ENCODE results near the gene PDK2.

The PDK2 gene

DNA sequence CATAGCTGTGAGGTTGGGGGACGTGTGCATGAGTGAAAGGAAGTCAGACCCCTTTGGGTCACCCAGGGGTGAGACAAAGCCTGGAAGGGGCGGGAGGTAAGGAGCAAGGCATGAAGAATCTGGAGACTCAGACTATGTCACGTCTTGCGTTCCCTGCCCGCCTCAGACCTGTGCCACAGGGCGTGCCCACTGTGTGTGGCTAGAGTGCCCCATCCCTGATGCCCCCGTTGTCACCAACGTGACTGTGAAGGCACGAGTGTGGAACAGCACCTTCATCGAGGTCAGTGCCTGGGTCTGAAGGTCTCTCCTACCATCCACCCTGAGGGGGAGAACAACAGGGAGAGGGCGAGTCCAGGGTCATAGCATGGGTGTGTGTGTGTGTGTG lies 15.1 kb upstream of the PDK2 start:
- no peak for DNase-seq

DNA sequence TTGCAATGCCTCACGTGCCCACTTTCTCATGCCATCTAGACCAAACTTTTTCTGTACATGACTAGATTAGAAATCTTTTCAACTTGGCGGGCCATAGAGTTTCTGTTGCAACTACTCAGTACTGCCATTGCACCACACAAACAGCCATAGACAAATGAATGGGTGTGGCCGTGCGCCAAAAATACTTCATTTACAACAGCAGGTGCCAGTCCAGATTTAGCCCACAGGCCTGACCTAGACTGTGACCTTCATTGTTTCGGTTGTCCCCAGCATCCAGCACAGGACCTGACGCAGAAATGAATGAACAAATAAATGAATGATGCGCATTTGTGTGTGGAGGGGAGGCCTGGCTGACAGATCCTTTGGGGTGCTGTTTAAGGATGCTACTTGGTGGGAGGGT lies 14.3 kb upstream of the PDK2 start:
- peak; percentile 89 for DNase-seq

DNA sequence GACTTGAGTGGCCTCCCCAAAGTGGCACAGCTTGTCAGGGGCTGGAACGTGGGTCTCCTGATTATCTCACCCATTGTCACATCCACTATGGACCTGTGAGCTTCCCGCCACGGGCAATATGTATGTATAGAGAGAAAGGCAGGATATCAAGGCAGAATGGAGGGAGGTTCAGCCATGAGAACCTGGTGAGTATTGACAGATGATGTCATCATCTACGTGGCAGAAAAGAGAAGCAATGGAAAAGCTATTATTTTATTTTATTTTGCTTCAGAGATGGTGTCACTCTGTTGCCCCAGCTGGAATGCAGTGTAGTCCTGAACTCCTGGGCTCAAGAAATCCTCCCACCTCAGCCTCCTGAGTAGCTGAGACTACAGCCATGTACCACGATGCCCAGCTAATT lies 13.4 kb upstream of the PDK2 start:
- no peak for DNase-seq

DNA sequence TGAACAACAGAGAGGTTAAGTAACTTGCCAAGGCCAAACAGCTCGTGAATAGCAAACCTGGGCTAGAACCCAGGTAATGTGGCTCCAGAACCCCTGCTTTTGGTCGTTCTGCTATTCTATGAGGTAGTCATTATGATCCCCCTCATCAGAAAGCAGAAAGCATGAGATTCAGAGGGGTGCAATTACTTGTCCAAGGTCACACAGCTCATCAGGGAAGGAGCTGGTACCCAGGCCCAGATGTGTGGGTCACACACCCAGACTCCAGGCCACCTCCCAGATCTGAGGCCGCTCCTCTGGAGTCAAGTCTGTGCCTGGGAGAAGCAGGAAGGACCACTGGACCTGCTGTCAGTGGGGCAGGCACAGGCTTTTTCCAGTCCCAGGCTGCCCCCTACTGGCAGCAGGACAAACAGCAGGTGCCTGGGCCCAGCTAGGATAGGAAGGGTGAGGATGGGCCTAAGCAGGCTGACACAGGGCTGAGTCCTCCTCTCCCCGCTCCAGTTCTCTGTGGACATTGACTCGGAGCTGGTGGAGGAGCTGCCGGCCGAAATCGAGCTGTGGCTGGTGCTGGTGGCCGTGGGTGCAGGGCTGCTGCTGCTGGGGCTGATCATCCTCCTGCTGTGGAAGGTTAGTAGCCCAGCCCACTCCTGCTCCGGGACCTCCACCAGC lies 7.8 kb upstream of the PDK2 start:
- peak; percentile 72 for DNase-seq

DNA sequence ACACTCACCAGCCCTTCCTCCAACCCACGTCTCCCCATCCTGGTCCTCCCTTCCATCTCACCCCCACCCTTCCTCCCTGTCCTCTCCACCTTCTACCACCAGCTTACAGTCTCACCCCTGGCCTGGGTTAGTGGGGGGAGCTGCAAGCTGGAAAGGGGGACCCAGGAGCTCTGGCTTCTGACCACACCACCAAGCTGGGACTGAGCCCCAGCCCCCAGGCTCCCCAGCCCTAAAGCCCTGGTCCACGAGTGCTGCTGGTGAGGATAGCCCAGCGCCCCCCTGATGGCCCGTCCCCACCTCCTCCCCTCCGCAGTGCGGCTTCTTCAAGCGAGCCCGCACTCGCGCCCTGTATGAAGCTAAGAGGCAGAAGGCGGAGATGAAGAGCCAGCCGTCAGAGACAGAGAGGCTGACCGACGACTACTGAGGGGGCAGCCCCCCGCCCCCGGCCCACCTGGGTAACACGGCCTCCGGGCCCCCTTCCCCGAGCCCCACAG lies 7.2 kb upstream of the PDK2 start:
- no peak for DNase-seq

DNA sequence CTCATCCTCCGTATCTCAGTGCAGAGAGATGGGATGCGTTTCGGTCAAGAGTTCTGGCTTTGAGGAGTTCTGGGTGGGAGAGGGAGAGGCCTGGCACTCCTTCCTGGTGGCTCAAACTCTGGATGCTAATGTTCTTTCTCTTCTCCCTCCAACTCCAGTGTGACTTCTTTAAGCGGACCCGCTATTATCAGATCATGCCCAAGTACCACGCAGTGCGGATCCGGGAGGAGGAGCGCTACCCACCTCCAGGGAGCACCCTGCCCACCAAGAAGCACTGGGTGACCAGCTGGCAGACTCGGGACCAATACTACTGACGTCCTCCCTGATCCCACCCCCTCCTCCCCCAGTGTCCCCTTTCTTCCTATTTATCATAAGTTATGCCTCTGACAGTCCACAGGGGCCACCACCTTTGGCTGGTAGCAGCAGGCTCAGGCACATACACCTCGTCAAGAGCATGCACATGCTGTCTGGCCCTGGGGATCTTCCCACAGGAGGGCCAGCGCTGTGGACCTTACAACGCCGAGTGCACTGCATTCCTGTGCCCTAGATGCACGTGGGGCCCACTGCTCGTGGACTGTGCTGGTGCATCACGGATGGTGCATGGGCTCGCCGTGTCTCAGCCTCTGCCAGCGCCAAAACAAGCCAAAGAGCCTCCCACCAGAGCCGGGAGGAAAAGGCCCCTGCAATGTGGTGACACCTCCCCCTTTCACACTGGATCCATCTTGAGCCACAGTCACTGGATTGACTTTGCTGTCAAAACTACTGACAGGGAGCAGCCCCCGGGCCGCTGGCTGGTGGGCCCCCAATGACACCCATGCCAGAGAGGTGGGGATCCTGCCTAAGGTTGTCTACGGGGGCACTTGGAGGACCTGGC lies 6.0 kb upstream of the PDK2 start:
- no peak for DNase-seq

DNA sequence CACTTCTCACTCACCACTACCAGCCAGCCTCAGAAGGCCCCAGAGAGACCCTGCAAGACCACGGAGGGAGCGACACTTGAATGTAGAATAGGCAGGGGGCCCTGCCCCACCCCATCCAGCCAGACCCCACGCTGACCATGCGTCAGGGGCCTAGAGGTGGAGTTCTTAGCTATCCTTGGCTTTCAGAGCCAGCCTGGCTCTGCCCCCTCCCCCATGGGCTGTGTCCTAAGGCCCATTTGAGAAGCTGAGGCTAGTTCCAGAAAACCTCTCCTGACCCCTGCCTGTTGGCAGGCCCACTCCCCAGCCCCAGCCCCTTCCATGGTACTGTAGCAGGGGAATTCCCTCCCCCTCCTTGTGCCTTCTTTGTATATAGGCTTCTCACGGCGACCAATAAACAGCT lies 5.1 kb upstream of the PDK2 start:
- no peak for DNase-seq

DNA sequence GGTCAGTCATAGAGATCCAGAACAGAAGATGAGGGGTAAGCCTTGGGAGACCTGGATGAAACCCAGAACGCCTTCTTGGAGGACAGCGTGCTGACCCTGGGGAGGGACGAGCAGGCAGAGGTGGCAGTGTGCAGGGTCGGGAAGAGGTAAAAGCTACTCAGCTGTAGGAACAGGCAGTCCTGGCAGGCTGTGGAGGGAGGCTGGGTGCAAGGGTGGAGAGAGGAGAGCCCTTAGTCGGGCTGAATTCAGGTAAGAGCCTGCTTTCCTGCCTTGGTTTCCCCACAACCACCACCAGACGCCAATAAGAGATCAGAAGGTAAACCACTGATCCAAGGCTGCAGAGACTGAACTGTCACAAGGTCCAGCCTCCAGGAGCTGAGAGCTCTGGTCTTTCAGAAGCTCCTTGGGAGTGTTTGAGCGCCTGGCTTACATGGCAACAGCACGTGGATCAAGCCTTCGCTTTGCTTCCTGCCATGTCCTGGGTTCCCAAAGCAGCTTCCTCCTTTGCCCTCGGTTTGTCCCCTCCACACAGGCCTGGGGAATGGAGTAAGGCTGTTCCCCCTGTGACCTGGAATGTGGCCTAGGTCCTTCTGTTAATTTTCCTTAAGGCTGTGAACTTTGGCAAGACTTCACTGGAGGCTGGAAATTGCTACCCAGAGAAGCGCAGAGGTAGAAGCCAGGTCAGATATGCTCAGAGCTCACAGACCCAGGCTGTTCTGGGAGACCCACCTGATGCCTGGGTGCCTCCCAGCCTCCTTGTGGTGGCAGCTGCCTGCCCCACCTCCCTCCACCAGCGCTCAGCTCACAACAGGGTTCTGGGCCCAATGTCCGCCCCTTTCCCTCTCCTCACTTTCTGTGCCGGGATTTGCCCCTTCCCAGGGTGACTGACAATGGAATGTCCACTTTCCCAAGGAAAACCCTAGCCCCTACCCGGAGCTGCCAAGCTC lies 3.9 kb upstream of the PDK2 start:
- DNase-seq, result no peak

DNA sequence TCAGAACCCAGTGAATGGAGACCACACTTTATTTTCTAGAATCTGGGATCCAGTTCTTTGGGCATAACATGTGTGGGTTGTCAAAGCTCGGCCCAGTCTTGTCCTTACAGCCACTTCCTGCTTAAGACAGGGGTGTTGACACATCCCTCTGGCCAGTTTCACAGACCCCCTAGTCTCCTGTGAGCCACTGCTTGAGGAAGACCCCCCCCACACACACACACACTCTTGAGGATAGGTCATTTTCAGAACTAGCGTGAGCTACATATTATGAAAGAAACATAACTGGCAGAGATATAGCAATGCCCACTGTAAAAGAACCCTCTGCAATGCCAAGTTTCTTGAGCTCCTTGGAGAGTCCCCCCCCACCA lies 3.2 kb upstream of the PDK2 start:
- DNase-seq, result no peak

DNA sequence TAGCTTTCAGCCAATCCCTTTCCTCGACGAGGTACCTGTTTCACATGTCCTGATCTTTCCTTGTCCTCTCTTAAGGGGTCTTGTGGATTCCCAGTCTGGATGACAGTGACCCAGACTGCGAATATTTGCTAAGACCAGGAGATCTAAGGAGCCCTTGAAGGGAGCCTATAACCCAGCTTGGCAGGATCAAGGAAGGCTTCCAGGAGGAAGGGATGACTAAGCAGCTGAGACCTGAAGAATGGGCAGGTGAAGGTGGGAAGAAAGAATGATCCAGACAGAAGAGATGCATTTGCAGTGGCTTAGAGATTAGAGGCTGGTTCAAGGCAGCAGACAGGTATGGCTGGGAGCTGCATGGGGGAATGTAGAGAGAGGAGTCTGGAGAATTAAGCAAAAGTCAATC lies 1.9 kb upstream of the PDK2 start:
- no peak for DNase-seq

DNA sequence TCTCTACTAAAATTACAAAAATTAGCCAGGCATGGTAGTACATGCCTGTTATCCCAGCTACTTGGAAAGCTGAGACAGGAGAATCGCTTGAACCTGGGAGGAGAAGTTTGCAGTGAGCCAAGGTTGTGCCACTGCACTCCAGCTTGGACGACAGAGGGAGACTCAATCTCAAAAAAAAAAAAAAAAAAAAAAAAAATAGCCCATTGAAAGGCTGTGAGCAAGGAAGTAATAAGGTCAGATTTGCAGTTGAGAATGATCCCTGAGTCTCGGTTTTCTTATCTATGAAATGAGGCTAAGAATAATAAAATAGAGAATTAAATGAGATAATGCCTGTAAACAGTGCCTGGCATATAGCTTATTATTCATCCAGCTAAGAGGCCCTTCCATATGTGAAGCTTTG lies 1.3 kb upstream of the PDK2 start:
- no peak for DNase-seq

DNA sequence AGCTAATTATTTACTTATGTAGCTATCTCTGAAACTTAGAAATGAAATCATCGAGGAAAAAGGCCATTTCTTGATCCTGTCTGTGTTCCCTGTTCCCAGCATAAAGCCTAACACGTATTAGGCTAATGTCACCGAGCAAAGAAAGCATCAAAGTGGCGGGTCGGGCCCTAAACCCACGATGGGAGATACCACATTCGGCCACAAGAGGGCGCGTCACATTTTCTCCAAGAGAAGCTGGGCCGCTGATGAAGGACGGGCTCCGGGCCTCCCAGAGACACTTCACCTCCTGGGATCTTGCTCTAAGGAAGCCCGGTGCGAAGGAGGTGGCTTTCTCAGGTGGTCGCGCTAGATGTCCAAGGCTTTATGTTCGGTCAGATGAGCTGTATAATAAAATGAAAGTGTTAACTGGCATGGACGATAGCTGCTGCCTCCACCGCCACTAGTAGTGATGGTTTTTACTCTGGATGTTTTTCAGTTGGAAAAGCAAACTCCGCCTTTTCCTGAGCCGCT lies 853 bp upstream of the PDK2 start:
- peak; percentile 87 for DNase-seq

DNA sequence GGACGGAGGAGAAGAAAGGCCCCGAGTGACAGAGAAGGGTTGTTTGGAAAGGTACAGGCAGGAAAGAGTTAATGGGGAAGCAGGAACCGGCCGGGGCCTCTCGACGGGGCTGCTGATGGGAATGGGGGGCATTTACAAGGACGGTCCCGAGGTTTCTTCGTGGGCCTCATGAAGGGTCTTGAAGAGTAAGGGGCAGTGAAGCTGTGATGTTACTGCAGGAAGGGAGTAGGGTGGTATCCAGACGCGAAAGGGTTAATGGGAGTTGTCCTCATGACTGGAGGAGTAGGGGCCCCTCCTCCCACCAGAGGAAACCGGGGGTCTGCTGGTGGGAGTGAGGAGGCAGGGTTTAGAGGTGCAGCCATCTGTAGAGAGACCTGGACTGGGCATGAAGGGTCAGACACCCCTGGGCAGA lies 481 bp downstream of the PDK2 start:
- DNase-seq, result no peak

DNA sequence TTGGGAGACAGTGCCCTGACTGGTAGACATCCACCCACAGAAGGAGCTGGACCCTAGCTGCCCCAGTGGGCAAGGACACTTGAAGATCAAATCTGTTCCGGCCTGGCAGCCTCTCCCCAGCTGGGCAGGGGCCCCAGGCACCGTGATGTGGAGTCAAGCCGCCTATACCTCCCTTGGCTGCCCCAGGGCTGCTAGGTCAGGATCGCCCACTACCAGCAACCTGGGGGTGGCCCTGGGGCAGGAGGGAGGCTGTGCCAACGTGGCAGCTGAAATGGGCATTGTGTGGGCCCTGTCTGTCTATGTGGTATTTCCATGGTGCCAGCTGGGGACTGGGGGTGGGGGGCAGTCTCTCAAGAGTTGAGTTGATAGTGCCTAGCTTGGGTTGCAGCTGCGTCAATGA lies 941 bp downstream of the PDK2 start:
- no peak for DNase-seq

DNA sequence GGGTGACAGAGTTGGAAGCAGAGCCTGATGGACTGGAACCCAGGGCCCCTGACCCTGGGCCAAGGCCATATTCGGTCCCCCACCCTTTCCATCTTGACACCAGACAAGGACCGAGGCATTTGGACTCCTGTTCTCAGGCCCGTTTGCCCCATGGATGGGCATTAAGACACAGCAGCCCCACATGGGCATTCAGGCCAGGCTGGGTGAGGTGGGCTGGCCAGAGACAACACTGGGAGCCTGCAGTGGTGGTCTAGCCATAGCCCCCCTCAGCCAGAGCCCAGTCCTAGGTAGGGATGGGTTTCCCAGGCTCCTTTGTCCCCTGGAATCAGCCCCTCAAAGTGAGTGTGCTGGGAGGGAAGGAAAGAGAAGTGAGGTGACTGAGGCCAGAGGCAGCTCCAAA lies 1.6 kb downstream of the PDK2 start:
- DNase-seq, result no peak

DNA sequence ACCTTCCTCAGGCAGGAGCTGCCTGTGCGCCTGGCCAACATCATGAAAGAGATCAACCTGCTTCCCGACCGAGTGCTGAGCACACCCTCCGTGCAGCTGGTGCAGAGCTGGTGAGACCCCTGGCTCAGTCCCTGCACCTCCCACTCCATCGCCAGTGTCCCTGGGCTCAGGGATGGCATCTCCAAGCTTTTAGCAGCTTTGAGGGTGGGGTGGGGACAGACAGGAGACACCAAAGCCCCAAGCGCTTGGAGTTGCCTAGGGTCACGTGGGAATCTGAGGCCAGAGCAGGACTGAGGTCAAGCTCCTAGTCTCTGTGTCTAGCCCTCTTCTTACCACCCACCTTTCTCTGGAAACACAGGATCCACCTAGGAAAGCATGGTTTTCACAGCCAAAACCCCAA lies 2.3 kb downstream of the PDK2 start:
- no peak for DNase-seq

DNA sequence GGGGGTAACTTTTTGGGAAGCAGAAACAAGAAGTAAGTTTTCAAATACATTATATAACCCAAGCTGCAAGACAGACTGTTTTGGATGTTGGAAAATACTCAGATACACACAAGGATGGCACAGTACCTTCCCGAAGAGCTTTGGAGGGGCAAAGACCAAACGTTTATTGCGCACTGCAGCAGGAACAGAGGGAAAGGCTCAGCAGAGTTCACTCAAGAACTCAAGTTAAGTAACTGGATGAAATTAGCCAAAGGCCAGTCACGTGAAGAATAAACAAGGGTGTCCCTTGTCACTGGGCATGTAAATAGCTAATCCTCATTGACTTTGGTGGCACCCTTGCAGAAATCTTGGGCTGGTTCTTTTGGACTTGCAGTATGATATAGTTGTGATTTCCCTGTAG lies 2.8 kb downstream of the PDK2 start:
- no peak for DNase-seq

DNA sequence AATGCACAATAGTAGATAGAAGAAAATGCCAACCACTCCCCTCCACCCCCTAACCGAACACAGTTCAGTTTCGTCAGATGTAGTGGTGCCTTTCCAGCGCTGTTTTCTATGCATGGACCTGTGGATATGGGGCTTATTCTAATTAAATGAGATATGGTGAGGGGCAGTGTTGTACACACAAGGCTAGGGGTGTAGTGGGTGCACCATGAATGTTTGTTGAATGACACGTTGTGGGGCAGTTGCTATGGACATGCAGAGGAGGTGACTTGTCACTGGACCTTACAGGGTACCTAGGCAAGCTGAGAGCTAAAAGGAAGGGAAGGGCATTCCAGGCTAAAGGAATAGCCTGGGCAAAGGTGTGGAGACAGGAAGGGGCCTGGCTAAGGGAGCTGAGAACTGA lies 3.4 kb downstream of the PDK2 start:
- no peak for DNase-seq

DNA sequence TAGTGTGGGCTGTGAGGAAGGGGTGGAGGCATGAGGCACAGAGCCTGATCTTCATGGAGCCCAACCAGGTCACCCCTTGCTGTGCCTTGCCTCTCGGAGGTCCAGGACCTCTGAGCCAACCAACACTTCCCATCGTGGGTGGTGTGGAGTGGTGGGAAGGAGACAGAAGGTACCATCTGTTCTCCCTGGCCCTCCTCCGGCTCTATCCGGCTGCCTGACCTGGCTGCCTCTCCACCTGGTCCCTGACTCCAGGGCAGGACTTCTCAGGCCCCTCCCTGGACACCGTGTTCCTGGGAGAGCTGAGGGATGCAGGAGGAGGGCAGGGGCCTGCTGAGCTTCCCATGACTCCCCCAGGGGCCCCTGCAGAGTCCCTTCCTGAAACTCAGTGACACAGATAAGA lies 3.9 kb downstream of the PDK2 start:
- no peak for DNase-seq

DNA sequence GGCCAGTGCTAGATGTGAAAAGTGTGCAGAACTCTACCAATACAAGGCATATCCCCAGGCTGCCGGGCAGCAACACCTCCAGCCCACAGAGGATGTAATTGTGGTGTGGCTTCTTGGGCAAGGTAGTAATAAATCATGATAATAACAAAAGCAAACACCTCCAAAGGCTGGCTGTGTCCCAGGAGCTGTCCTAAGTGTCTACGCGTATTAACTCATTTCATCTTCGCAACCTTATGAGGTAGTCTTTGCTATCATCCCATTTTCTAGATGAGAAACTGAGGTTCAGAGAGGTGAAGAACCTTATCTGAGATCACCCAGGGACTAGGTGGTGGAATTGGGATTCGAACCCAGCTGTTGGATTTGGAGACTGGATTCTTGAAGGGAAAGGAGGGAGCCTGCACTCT lies 5.3 kb downstream of the PDK2 start:
- no peak for DNase-seq

DNA sequence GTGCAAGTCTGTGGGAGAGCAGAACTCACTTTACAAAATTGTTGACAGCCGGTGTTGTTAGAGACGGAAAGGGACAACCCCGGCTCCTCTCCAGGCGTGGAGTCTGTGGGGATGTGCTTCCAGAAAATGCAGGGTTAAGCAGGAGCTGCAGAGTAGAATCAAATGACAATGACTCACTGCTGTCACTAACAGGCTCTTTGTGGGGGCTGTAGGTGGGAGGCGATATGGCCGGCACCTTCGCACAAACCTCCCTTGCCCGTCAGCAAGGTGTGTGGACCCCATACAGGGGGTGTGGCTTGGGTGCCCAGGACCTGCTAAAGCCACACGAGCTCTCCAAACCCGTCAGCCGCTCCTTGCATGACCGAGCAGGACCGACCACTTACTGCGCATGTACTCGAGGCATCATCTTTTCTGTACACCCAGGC lies 5.8 kb downstream of the PDK2 start:
- no peak for DNase-seq

DNA sequence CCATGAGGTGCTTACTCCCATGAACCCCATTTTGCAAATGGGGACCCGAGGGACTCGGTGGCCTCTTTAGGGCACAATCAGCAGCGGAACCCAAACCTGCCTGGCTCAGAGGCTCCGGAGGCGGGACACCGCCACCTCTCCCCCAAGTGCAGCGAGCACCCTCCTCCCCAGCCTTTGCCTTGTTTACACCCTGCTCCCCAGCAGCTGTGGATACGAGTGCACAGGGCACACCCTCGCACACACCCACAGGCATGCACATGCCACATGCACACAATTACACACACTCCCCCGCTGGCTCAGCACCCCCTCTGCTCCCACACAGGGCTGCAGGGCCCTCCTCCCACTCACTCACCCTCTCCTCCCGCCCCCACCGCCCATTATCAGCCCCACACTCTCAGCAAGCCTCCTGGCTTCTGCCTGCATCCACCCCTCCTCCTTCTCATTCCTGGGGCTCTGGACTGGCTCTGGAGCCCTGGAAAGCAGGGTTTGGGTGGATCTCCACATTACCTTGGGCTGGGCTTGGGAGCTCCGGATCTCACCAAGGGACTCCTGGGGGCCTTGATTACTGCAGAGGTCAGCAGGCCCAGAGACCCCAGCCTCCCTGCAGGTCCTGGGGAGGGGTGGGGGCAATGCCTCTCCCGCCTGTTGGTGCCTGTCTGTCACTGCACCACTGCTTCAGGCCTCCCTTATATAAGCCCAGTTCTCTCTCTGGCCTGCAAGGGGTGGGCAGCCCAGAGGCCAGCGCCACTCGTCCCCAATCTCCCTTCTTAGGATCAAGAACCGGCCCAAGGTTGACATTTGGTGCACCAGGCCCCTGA lies 6.4 kb downstream of the PDK2 start:
- DNase-seq, result no peak

Data from RPMI8226 (cell line).